ENCODE measurements around the gene HS6ST1.

Gene HS6ST1, protein sequence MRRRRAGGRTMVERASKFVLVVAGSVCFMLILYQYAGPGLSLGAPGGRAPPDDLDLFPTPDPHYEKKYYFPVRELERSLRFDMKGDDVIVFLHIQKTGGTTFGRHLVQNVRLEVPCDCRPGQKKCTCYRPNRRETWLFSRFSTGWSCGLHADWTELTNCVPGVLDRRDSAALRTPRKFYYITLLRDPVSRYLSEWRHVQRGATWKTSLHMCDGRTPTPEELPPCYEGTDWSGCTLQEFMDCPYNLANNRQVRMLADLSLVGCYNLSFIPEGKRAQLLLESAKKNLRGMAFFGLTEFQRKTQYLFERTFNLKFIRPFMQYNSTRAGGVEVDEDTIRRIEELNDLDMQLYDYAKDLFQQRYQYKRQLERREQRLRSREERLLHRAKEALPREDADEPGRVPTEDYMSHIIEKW

DNA sequence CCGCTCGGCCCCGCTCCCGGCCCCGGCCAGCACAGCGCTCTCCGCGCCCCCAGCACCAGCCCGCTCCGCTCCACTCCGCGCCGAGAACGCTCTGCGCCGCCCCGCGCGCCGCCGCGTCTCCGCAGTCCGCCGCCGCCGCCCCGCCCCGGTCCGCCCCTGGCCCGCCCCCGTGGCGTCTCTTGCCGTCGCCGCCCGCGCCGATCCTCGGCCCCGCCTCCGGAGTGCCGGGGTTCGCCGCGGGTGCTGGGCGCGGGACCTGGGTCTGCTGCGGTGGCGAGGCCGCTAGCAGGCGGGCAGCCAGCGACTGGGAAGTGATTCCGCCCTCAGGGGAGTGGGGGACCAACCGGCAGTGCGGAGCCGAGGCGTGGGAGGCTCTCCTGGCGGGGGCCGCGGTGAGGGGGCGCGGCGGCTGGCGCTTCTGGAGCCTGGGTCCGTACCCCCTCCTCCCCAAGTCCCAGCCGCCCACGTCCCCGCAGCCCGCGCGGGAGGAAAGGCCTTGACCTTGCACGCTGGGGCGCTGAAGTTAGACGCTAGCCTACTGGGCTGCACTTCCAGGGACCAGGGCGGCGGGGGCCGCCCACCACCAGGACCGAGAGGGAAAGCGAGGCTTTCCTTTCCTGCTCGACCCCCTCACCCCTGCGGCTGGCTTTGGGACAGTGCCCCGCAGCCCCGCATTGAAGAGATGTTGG, at the start of gene HS6ST1:
HS6ST1 (minus strand) TSS at position 93 of the 689 bp plus-strand sequence. CDS start 305 bp downstream, outside the sequence.
- DNase-seq, result peak in 55 of 58 donors; percentile 29 to 91 (median 78)

DNA sequence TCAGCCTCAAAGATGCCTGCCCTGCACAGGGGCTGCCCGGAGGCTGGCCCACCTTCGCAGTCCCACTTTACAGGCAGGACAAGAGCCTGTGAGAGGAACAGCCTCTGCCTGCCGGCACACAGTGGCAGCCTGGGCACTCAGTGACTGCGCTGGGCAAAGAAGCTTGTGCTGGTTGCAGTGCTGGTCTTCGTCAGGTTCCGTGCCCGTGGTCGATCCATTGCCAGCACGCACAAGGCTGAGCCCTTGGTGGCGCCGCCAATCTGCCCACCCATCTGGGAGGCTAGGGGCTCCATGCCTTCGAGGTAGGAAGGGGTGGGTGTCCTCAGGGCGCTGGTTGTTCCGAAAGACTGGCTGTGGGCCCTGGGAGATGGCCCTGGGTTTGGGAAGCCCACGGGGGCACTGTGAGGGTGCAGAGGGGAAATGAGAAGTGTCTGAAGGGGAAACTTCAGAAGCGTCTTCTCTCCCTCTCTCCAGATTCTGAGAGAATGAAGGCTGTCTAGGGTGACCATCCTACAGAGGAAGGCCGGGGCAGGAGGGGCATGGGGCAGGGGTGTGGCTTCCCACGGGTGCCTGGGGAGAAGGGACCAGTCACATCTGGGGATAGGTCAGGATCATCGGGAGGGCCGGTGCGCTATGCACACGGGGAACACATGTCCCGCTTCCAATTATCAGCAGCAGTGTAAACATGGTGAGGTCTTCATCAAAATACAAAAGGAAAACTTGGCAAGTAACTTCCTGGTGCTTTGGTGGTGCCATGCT, 49.1 kb upstream of the HS6ST1 start:
- no peak for DNase-seq

DNA sequence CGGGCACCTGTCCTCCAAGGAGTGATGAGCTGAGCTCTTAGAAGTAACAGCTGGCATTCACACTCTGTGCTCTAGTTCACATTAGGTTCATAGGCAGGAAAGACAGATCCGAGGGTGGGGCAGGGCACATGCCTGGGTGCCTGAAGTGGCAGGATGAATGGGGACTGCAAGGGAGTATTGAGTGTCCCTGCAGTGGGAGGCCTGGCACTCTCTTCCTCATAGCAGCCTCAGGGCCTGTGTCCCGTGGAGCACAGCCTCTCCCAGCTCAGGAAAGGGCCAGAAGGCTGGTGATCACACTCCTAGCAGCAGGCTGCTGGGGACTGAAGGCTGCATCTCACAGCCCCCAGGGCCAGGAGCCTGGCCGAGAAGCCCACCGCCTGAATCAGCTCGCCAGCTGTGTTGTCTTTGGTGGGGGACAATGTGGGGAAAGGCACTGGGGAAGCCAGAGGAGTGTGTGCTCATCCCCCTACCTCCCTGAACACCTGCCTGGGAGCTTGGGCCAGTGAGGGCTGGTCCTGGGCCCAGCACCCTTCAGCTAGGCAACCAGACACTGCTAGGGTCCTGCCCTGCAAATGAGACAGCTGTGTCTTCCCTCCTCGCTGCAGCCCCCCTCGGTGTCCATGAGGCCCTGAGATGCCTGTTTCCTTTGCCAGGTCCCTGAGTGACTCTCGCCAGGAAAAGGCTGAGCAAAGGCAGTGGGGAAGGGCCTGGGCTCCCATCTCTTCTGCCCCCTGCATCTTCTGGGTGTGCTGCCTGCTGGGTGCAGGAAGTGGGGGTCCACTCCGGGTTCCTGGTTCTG, 48.2 kb upstream of the HS6ST1 start:
- DNase-seq, result no peak

DNA sequence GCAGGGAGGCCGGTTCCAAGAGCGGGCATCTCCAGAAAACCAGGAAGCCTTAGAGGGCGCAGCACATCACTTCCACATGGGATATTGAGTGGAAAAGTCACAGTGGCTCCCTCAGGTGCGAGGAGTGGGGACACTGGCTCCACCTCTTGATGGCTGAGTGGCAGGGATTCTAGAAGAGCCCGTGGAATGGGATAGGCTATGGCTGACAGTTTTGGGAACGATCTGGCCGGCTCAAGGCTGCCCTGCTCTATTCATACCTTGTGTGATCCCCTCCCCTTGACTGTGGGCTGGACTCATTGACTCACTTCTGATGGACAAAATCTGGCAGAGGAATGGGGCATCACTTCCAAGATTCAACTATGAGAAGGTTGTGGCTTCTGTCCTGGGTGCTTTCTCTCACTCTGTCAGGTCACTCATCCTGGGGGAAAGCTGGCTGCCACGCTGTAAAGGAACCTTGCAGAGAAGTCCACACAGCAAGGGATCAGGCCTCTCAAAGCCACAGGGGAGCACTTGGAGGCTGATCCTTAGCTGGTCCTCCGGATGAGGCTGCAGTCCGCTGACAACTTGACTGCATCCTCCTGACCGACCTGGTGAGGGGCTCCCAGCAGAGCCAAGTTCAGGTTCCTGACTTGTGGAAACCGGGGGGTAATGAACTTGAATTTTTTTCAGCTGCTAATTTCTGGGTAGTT, 46.7 kb upstream of the HS6ST1 start:
- DNase-seq, result no peak

DNA sequence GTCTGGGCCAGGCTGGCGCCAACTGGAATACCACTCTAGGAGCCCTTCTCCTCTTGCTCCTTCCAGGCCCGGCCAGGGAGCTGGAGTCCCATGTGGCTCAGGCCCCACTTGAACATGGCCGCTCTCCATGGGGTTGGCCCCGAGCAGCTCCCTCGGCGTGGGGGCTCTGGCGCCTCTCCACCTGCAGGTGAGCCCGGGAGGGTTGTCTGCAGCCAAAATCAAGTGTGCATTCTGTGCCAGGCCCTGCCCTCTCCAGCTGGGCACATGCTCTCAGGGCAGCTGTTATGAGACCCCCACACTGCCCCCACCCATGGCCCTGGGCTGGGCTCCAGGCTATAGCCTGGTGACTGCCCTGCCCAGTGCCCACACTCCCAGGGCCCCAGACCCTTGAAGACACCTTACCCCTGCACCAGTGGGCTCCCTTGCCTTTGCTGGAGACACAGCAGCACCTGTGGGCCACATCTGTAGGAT, 45.8 kb upstream of the HS6ST1 start:
- no peak for DNase-seq

DNA sequence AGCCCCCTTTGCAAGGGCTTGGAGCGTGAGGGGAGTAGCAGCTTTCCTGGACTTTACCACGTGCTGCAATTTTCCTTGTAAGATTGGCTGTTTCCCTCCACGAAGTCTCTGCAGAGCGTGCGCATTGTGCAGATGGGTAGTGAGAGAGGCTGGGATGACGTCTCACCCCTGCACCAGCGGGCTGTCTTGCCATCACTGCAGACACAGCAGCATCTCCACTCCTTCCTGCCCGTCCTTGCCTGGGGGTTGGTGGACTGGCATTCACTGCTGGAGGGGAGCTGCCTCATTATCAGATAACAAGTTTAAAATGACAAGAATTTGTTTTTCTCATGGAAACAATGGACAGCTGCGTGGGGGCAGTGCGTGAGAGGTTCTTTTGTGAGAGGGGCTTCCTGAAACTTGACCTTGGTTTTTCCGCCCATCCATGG, 45.3 kb upstream of the HS6ST1 start:
- no peak for DNase-seq

DNA sequence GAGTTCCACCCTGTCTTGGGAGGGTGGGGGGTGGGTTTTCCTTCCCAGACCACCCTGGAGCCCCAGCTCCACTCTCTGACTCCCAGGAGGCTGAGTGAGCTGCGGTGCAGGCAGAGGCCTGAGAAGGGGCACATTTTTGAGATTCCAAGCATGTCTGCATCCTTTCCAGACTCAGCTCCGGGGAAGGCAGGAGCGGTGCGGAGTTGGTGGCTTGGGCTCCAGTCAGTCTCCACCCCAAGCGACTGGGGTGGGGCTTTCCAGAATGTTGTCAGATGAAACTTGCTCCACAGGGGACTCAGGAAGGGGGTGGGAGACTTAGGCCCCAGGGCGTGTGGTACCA, 44.2 kb upstream of the HS6ST1 start:
- DNase-seq, result no peak

DNA sequence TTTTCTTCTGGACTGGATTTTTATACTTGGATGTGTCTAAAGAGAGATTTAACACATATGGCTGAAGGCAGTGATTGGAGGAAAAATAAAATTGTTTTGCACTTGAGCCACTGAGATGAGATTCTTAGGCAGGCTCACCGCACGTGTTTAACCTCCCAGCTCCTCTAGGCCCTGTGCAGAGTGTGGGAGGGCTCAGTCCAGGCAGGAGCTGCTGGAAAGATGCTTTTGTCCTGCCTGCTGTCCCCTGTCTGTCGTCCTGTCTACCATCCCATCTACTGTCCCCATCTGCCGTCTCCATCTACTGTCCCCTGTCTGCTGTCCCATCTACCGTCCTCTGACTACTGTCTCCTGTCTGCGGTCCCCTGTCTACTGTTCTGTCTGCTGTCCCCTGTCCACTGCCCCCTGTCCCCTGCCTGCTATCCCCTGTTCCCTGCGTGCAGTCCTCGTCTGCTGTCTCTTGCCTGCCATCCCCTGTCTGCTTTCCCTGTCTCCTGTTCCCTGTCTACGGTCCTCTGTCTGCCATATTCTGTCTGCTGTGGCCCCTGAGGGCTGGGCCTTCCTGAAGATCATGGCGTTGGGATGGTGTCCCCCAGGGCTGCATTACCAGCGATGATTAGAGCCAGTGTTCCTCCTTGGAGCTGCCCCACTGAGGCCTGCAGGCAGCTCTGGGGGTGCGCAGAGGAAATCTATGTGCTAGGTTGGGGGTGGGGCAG, 43.7 kb upstream of the HS6ST1 start:
- no peak for DNase-seq

DNA sequence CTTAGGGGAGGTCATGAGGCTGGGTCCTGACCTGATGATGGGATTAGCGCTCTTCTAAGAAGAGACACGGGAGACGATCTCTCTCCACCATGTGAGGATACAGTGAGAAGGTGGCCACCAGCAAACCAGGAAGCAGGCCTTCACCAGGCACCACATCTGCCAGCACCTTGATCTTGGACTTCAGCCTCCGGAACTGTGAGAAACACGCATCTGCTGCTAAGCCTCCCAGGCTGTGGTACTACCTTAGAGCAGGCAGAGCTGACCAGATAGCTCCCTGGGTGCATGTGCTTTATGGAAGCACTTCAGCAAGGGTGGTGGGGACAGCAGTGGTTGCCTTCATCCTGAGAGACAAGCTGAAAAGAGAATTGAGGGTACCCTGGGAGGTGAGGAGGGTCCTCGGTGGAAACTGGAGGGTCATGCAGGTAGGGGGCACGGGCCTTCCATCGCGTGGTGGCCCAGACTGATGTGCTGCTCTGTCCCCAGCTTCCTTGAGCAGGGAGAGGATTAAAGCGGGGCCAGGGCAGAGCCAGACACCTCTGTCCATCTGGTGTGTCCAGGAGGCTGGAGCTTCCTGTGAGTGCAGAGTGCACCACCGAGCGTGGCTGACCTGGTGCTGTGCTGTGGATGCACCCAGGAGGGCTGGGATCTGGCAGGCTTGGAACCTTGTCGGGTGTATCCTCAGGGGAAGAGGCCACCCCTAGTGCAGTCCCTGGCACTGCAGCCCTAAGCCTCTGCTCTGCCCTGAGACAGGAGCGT, 42.9 kb upstream of the HS6ST1 start:
- no peak for DNase-seq

DNA sequence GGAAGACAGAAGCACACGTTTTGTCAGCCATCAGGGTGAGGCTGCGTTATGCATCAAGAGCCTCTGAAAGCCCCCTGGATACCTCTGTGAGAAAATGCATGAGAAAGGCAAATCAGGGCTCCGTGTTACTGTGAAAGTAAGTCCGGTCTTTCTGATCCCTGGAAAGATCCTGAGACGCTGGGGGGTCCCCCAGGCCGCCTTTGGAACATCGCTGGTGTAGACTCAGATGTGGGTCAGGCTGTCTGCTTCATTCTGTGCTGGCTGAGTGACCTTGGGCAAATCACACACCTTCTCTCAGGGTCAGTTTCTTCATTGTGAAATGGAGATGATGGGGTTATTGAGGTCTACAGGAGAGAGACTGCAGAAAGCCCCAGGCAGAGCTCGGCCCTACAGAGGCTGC, 42.0 kb upstream of the HS6ST1 start:
- DNase-seq, result no peak

DNA sequence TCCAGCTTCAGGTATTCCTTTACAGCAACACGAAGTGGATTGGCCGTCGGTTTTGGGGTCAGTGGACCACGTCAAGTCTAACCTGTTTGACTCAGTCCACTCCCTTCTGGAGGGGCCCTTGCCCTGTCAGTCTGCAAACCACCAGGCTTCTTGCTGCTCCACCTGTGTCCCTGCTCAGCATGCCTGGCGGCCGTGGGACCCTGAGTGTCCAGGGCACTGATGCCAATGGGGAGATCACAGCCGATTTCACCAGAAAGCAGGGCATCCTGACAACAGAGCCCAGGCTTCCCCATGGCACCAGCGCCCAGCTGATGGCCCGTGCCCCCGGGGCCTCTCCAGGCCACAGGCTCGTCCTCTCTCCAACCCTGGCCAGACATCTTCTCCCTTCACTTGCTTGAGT, 41.2 kb upstream of the HS6ST1 start:
- no peak for DNase-seq

DNA sequence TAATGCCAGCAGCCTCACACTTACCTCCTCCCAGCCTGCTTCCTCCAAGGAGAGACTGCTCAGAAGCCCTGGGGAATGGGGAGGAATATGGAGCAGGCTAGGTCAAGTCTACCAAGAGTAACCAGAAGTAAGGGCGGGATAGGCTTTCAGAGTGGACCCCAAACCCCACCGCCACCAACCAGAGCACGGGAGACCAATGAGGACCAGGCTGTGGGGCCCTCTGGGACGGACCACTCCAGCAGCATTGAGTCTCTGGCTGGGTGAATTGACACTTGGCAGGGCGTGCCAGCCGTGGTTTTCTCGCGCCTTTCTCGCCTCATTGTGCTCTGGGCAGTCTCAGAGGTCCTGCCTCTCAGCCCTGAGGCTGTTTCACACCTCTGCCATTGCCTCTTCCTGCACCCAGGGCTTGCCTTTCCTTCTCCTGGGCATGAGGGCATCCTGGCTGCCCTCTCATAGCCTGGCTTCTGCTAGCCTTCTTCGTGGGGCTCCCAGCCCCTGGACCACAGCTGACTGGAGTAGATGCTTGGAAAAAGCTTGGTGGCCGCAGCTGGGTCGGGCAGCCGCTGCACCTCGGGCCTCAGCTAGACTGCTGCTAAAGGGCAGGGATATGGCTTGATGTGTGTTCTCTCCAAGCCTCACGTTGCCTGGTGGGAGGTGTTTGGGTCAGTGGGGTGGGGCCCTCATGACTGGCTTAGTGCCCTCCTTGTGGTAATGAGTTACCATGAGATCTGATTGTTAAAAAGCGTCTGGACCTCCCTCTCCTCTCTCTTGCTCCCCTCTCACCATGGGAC, 40.5 kb upstream of the HS6ST1 start:
- no peak for DNase-seq

DNA sequence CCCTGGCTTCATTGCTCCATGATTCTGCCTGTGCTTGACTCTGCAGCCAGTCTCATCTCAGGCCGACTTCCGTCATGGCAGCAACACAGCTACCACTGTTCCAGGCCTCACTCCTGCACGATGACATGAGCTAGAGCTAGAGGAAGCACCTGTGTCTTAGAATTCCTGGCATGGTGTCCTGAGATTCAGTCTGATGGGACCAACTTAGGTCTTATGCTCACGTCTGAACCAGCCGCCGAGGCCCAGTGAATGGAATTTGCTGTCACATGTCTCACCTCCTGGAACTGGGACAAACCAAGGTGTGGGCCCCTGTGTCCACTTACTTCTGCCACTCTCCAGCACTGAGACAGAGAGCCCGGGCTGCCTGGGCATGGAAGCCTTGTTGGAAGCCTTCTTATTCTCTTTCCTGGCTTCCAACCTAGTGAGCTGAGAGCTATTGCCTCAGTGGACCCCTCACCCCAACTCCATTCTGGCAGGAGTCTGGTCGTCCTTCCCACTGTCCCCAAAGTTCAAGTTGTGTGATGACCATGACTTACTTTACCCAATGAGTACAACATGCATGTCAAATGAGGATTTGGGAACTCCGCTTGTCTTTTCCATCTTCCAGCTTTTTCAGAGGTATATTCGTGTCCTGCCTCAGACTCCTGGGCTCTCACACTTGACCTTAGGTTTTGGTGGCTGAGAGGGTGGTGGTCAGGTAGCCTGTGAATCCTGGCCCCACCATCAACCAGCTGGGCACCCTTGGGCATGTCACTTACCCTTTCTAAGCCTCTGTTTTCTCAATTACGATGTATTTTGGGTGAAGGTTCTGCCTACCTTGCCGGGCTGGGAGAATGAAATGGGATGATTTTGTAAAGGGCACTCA, 39.1 kb upstream of the HS6ST1 start:
- no peak for DNase-seq

DNA sequence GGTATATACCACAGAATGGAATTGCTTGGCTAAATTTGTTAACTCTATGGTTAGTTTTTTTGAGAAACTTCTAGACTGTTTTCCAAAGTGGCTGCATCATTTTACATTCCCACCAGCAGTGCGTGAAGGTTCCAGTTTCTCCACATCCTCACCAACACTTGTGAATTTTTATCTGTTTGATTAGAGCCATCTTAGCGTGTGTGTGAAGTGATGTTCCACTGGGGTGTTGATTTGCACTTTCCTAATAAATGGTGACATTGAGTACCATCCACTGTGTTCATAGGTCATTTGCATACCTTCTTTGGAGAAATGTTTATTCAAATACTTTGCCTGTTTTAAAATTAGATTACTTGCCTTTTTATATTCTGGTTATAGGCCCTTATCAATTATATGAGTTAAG, 37.5 kb upstream of the HS6ST1 start:
- DNase-seq, result no peak

DNA sequence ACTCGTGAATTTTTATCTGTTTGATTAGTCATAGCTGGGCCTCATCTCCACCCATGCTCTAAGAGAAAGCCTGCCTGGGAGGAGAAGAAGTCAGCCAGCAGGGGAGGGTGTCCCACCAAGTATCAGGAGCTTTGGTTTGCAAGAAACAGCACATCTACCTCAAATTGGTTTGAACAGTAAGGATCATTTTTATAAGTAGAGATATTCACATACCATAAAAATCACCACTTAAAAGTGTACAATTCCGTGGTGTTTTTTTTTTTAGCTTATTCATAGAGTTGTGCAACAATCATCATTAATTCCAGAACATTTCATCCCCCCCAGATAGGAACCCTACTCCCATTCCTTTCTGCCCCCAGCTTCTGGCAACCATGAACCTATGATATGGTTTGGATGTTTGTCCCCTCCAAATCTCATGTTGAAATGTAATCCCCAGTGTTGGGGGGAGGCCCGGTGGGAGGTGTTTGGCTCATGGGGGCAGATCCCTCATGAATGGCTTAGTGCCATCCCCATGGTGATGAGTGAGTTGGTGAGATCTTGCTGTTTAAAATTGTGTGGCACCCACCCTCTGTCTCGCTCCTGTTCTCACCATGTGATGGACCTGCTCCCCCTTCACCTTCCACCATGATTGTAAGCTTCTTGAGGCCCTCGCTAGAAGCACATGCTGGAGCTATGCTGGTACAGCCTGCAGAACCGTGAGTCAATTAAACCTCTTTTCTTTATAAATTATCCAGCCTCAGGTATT, 36.2 kb upstream of the HS6ST1 start:
- DNase-seq, result no peak

DNA sequence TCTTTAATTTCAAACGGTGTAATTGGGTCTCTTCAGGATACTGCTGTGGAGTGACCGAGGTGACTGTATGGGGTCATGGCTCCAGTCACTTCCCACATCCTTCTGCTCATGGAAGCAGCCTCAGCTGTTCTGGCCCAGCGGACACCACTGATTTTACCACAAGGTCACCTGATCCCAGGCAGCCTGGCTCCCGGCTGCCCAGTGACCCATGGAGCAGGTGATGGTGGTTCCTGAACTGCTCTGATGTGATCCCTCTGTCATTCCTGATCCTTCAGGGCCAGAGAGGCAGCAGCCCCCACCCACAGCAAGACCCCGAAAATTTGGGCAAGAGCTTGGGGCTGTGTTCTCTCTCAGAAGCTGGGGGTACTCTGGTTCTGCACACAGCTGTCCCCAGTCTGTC, 35.5 kb upstream of the HS6ST1 start:
- no peak for DNase-seq

DNA sequence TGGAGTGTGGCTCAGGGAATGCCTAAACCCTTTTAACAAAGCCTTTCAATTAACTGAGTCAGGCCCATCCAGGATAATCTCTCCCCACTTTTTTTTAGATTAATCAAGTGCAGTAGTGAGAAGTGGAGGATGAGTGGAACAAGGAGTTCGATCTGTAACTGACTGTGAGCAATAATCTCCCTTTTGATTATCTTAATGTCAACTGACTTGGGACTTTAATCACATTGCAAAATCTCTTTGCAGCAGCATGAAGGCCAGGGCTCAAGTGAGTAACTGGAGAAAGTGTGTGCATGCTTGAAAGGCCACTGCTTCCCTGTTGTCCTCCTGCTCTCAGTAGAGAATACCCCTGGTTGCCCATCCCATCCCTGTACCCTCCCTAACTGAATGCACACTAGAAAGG, 32.1 kb upstream of the HS6ST1 start:
- DNase-seq, result no peak
